Amniotic epithelial cell (primary cell): ENCODE results near the gene MAP1LC3A.

Experiments used
- DNase-seq: peaks from one replicate; pipeline ENCODE4 v3.0.0-alpha.2; 2010; ENCODE audit warnings: low read depth

Gene MAP1LC3A

DNA sequence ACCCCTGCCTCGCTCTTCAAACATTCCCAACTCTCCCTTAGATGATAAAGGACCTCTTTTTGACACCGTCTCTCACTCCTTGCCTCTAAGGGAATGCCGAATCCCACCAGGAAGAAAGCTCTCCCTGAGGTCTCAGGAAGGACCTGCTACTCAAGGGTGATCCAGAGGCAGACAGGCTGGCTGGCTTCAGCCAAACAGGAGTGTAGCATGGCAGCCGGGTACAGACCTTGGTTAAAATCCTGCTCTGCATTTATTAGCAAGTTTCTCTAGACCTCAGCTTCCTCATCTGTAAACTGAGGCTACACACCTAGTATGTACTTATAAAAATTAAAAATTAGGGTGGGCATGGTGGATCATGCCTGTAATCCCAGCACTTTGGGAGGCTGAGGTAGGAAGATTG is 17.2 kb downstream of the MAP1LC3A start:
- DNase-seq: no peak

DNA sequence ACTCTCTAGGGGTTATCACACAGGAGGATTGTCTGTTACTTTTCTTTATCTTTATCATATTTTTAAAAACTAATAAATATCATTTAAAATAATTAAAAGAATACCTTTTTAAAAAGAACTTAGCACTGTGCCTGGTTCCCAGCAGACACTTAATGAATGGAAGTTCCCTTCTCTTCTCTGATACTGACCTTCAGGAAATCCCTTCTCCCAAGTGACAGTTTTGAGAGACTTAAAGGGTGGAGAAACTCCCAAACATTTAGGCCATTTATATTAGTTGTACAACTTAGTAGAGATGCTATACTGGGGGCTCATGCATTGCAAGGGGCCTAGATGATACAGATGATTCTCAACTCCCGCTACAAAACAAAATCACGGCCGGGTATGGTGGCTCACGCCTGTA is 18.5 kb downstream of the MAP1LC3A start:
- DNase-seq: no peak

DNA sequence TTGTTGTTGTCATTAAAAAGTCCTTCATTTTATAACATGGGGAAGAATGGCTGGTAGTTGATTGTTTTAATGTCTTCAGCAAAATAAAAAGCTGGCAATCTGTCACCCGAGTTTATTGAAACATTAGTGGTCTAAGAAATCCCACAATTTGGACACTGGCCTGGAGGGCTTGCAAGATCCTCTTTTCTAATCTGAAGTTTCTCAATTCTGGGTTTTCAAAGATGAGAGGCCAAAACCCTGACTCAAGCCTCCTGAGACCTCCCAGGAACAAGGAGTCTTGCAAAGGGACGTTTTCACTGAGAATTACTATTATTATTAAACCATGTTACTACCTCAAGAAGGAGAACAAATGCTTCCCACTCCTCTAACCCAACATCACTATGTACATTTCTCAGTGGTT is 19.5 kb downstream of the MAP1LC3A start:
- peak; percentile 73 for DNase-seq

DNA sequence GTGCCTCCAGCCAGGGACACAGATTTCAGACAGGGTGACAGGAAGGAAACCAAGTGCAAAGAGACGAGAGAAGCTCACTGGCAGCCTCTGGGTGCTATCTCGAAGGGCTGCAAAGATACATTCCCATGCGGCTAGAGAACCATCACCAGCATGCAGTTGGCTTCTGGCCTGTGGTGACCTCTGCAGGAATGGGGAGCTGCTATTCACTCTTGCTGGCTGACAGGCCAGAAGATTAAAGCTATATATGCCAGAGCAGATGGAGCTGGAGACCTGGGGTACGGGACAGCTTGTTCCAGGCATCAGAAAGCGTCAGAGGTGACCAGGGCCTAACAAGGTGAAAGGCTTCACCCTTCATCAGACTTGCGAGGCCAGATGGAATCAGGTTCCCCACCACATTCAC is 20.0 kb downstream of the MAP1LC3A start:
- peak; percentile 42 for DNase-seq

DNA sequence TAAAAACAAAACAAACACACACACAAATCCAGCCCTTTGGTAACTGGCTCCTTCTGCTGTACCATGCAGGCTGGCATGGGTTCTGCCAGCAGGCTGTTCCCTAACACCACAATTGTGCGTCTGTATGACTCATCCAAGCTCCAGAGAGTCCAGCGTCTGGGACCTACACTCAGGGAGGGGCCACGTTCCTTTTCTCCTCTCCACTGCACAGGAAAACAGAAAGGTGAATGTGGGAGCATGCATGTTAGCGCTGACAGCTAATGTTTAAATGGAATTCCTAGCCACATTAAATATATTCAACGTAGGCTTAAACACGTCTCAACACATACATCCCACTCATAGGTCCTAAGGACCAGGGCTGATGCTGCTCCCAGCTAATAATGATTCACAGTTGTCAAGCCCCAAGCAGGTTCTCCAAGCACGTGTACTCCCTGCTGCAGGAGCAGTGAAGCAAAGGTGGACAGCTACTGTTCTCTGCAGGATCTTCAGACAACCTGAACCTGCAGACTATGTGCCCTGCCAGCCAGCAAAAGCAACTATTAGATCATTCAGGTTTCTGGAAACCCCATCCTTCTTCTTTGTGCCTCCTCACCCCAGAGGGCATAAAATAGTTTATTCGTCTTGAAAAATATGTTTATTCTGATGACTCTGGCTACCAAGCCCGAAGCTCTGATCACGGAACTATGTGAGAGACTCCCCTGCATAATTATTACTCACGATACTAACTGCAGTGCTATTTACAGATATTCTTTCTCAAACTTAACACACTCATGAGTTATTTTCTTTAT is 20.9 kb downstream of the MAP1LC3A start:
- peak; percentile 76 for DNase-seq

DNA sequence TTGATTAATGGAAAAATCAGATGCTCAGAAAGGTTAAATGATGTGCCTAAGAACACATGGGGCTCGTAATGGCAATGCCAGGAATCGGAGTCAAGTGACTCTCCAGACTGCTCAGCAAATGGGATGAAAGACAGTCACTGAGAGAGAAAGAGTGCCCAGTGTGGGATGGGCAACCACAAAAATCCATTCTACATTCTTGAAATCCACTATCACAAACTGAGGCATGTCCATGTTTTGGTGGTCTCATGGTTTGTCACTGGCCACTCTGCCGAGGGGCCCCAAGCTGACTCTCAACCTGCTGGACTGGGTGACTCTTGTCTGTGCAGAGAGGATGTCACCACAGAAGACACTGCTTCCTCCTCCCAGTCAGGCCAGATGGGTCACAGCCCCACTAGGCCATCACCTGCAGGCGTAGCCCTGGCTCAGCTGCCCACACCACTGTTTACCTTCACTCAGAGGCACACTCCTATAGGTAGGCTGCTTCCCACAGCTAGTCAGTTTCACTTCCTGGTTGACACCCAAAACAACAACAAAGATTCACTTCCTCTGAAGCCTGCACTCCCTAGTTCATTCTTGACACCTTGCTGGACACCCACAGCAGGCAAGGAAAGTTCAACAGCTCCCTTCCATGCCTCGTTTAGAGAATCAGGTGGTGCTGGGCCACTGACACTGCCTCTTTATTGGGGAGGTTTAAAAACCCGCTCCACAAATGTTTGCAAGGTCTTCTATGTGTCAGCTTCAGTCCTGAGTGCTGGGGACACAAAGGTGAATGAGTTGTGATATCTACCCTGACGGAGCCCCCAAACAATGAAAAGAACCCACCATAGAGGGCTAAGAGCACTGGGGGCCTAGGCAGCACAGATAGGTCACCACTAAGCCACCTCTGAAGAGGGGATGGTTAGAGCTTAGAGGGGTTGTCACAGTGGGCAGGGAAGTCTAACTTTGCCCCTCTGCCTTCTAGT is 21.7 kb downstream of the MAP1LC3A start:
- DNase-seq: peak; percentile 19

DNA sequence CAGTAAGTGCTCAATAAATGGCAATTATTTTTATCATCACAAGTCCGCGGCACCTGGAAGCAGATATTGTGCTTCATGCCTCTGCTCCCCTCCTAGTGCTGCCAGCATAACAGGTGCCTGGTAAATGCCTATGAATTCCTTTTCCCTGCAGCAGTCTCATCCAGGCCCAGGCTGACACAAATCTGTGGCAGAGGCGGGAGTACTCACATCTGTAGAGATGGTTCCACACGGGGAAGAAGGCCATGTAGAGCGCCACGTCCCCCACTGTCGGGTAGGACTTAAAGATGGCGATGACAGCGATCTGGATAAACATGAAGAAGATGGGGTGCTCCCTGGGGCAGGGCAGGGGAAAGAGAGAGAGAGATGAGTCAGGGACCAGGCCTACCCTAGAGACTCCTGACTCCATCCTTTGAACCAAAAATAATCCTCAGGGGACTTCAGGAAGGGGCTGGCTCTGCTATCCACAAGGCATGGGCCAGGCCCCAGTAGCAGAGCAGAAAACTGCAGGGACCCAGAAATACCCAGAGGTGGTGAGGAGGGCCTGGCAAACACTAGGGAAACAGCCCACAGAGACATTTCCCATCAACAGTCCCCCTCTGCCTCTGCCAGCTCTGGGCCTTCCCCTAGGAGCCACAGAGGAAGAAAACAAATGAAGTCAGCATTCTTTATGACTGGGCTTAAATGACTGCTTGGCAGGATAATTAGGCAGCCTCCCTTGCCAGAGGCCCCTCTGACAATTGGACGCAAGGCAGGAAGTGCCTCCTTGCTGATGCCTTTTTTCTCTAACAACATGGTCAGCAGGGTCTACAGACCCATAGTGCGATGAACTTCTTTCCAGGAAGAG is 23.0 kb downstream of the MAP1LC3A start:
- peak; percentile 37 for DNase-seq

DNA sequence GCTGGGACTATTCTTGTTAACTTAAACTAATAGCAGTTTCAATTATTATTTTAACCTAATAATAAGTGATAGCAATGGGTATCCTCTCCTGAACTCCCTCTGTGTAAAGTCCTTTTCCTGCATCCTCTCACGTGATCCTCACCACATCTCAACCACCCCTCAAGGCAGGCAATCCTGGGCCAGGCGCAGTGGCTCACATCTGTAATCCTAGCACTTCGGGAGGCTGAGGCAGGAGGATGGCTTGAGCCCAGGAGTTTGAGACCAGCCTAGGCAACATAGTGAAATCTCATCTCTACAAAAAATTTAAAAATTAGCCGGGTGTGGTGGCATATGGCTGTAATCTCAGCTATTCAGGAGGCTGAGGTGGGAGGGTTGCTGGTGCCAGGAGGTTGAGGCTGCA is 23.7 kb downstream of the MAP1LC3A start:
- no peak for DNase-seq

DNA sequence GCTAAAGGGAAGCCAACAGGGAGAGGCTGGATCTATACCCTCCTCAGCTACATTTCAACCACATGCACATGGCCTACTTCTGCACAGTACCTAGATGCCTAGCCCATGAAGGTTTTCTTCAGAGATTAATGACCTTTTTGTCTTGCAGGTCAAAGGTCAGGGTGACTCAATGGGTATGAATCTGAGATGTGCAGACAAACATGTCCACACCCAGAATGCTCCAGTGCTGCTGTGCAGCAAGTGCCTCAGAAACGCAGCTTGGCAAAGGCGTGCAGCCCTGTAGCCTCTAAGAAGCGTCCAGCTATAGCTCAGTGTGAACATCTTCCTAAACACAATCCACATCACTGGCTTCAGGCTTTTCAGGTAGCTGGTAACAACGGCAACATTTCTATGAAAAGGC is 24.4 kb downstream of the MAP1LC3A start:
- peak; percentile 73 for DNase-seq

DNA sequence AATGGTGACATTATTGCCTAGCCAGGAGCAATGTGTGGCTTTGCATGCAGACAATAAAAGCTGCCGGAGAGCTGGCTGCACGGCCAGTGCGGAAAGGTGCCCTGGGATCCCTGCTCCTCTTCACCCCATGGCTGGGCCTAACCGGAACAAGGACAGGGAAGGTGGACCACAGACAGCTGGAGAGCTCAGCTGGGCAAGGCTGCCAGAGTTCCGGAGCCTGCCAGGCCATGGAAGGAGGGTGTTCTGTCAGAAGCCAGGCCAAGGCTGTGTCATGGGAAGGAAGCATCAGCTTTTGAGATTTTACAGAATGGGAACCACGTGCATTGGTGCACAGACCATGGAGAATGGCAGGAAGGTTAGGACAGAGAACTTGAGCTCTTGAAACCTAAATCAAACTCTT is 25.0 kb downstream of the MAP1LC3A start:
- no peak for DNase-seq

DNA sequence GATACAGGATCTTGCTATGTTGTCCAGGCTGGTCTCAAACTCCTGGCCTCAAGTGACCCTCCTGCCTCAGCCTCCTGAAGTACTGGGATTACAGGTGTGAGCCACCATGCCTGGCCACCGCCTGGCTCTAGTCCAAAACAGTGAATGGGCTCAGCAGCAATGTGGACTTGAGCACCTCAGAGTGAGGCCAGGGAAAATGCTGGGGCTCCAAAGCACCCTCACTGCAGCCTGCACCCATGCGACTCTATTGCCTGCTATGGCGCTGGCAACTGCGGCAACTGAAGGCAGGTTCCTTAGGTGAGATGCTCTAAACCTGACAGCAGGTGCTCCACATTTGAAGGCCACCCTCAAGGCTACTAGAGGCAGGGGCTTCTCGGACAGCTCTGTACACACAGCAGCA is 26.5 kb downstream of the MAP1LC3A start:
- no peak for DNase-seq

DNA sequence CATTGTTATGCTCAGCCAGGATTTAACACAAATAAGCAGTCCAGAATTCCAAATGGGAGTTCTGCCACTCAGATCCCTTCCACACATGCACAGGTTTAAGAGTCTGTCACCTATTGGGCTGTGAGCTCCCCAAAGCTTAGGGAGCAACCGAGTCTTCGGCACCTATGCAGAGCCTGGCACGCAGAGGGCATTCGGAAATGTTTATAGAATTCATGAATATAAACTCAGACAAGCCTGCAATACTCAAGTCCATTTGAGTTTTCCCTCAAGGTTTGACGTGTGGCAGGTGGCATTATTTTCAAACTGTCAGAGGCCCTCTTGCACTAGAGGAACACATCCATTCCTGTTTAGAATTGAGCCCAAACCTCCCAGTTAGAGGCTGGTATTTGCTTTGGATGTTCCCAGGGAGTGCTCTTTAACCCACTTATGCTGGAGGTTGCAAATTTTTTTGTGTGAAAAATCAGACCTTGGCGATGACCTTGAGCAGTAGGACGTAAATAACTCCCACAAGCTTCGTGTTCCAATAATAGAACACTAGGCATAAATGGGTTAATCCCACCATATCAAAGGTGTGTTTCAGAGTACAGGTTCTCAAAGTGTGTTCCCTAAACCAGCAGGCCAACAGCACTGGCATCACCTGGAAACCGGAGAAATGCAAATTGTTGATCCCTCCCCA is 28.1 kb downstream of the MAP1LC3A start:
- no peak for DNase-seq

DNA sequence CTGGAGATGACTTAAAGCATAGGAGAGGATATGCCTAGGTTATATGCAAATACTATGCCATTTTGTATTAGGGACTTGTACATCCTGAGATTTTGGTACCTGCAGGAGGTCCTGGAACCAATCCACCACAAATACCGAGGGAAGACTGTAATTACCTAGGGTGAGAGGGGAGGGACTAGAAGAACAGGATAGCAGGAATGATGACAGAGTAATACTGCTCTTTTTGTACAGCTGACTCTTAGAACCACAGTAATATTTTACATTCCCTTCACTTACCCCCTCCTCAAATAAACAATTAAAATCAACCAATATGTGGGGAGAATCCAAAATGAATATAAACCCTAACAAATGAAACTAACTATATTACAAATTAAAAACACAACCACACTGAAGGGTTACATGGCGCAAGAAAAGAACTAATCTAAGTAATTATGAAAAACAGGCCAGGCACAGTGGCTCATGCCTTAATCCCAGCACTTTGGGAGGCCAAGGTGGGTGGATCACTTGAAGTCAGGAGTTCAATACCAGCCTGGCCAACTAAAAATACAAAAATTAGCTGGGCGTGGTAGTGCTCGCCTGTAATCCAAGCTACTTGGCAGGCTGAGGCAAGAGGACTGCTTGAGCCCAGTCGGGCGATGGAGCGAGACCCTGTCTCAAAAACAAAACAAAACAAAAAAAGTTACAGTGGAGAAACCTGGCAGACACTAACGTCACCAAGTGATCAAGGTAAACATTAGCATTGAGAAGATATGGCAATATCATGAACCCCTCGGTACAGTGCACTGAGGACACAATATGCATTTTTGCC is 37.1 kb downstream of the MAP1LC3A start:
- no peak for DNase-seq

DNA sequence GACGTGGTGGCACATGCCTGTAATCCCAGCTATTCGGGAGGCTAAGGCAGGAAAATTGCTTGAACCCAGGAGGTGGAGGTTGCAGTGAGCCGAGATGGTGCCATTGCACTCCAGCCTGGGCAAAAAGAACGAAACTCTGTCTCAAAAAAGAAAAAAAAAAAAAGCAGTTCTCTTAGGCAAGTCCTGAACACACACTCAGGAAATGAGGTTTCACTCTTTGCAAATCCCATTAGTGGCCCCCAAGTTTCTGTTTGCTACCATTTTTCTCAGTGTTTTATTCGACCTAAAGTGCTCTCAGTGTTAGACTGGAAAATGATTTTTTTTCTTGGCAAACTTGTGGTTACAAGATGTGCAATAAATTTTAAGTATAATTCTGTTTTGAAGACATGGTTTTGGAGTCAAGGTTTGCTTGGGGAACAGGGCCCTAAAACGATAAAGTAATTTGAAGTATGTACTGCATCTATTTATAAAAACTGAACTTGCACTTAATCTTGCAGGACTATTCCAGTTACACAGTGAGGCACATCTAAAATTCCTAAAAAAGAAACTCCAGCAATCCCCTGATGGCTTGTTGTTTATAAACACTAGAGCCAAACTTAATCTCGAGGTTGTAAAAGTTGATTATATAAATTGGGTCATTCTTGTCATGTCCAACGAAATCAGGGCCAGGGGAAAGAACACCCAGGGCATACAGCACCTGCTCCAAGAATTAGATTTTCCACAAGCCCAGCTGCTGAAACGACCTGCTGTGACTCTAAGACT is 42.6 kb downstream of the MAP1LC3A start:
- DNase-seq: no peak

DNA sequence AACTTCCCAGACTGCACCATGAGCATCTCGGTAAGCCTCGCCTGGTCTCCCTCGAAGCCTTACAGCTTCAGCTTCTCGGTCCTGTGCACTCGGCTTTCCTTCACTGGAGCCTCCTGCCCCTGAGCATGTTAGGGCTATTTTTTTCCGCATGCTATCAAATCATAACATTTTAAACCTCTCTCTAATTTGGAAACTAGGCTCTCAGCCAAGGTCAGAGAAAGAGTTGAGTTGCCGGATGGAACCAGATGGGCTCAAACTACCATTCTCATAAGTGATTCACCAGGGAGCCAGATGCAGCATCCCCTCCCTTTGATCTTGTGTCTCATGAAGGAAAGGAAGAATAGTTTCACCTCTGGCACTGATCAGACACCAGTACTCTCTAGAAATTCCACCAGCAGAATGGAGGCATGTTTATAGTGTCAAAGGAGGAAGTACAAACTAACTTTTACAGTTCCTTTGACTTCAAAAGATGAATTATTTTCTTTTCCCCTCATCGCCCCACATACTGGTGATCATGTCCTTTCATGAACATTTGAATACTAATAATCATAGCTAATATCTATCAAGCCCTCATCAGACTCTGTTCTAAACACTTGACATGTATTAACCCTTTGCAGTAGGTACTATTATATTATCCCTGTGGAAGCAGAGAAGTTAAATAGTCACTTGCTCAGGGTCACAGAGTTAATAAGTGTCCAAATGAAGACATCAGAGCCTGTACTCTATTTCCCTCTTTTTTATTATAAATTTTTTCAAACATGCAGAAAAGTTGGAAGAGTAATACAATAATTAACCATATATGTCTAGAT is 46.7 kb downstream of the MAP1LC3A start:
- DNase-seq: no peak

DNA sequence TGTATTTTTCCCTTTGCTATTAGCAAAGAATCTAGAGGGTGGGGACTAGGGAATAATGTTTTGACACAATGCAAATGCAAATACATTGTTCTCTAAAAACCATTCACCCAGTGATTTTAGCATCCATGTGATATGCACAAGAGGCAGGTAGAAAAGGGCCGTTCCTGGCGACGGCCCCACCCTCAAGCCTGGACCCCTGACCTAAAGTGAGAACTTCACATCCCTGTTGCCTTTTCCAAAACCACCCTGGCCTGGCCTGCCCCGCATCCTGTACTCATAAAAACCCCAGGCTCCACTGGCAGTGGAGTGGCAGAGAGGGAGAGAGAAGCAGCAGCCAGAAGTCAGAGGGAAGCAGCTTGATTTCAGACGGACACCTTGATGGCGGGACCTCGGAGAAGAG is 48.5 kb downstream of the MAP1LC3A start:
- no peak for DNase-seq
